EH (cell line): ENCODE results near the gene KLKB1.

ENCODE experiments used
- DNase-seq: peaks from one replicate; pipeline ENCODE4 v3.0.0-alpha.2; 2015; ENCODE audit warnings: low read depth

Gene KLKB1

DNA sequence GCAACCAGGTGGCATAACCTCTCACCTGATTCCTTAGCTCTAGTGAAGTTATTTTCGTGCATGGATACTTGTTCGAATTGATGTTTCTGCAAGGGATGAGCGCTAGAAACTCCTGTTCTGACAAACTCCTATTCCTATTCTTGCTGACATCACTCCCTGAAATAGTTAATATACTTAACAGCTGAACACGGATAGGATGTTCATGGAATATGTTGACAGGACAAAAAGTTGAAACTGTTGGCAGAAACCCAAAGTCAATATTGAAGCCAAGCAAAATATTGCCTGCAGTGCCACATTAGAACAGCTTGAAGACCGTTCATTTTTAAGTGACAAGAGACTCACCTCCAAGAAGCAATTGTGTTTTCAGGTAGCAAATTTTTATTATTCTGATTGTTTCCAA lies at the start of gene KLKB1:
KLKB1 (plus strand) TSS at position 287 of the 400 bp plus-strand sequence. CDS start 689 bp downstream, outside the sequence.
- DNase-seq = no peak

DNA sequence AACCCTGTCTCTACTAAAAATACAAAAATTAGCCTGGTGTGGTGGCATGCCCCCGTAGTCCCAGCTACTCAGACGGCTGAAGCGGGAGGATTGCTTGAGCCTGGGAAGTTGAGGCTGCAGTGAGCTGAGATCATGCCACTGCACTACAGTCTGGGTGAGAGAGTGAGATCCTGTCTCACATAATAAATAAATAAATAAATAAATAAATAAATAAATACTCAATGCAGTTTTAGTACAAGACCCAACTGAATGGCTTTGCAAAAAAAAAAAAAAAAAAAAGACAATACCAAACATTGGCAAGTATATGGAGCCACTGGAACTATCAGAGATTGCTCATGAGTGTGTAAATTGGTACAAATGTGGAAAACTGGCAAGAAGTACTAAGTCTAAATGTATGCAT lies 39.2 kb upstream of the KLKB1 start:
- no peak for DNase-seq

DNA sequence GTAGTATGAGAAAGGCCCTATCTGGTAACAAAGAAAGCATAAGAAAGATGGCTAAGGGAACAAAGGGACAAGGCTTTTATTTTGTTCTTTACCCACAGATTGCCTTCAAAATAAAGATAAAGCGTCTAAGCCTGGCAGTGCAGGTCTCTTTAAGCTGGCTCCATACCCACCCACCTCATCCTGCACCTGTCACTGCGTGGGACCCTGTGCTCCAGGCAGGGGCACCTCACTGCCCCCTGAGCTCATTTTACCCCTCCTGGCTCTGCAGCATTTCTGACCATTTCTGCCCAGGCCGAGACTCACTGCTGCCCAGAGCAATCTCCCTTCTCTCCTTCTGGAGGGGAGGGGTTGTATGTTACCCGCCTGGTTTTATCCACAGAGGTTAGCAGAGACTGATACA lies 37.7 kb upstream of the KLKB1 start:
- no peak for DNase-seq

- DNase-seq = no peak
Measured at GRCh38 chr4:186190581-186191199, 36.6 kb upstream of the KLKB1 start.

DNA sequence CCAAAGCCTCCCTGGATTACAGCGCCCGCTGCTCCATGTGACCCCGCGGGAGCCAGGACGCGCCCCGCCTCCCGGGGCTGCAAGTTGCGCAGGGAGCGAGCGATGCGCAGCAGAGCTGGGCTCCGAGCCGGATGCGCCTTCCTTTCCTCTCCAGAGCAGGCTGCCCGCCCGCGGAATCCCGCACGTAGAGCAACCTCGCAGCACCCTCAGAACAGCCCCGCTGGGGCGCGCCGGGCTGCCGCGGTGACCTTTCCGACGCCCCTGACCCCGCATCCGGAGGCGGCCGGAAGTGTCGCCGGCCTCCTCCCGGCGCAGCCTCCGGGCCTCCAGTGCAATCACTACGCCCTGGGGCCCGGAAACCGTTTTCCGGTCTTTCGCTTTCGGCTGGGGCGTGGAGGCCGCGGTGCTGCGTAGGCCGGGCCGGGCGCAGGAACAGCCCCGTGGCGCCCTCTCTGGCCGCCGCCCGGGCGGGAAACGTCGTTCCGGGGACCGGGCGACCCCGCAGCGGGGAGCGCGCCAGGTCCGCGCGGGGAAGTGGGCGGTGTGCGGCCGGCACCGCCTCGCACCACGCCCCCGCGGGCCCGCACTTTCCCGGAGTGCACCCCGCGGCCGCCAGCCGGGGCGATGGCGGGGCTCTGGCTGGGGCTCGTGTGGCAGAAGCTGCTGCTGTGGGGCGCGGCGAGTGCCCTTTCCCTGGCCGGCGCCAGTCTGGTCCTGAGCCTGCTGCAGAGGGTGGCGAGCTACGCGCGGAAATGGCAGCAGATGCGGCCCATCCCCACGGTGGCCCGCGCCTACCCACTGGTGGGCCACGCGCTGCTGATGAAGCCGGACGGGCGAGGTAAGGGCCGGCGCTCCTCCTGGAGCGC lies 35.9 kb upstream of the KLKB1 start, which contains the start of gene CYP4V2:
CYP4V2 (plus strand) TSS at position 368 of the 866 bp plus-strand sequence; CDS start at position 625, 257 bp downstream.
- peak; percentile 79 for DNase-seq

DNA sequence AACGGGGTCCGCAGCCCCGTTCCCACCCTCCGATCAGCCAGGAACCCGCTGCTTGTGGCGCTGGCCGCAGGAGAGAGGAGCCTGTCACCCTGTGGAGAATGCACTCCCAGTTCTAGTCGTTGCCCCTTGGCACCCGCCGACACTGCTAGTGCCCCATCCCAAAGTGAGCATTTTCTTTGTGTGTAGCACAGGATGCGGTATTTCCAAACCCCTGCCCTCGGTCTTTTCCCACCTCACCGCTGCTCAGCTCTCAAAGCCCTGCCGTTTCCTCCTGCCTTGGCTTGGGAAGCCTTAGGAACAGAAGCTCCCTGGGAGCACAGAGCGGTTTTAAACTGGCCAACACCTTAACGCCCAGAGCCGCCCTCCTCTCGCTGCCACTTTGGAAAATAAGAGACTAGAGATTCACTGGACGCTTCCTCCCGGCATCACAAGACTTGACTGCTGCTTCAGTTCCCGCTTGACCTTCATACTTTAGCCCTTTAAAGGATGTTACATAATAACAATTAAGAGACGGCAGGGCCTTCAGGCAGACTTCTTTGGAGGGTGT lies 35.2 kb upstream of the KLKB1 start:
- DNase-seq = peak; percentile 57

- DNase-seq = no peak
Measured at GRCh38 chr4:186193851-186194250, 33.5 kb upstream of the KLKB1 start.

- DNase-seq = no peak
Measured at GRCh38 chr4:186196063-186196462, 31.2 kb upstream of the KLKB1 start.

DNA sequence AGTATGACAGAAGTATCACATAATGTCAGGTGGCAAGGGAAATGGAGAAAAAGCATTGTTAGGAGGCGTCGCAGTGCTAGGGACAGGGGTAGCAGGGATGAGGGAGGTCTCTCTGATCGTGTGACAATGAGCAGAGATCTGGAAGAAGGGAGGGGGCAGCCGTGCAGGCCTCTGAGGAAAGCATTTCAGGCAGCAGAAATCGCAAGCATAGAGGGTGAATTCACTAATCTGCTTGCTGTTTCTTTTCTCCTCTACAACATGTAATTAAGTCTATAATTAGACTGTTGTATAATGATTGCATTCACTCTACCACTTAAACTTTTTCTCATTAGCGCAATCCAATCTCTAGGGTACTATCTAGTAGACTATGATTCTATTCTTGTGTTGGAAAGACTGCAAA lies 26.8 kb upstream of the KLKB1 start:
- no peak for DNase-seq

- DNase-seq = no peak
Measured at GRCh38 chr4:186201010-186201409, 26.3 kb upstream of the KLKB1 start.

- DNase-seq = peak; percentile 9
Measured at GRCh38 chr4:186201535-186202230, 25.6 kb upstream of the KLKB1 start.

- no peak for DNase-seq
Measured at GRCh38 chr4:186202490-186203140, 24.7 kb upstream of the KLKB1 start.

- DNase-seq = peak; percentile 38
Measured at GRCh38 chr4:186203406-186203805, 23.9 kb upstream of the KLKB1 start.

DNA sequence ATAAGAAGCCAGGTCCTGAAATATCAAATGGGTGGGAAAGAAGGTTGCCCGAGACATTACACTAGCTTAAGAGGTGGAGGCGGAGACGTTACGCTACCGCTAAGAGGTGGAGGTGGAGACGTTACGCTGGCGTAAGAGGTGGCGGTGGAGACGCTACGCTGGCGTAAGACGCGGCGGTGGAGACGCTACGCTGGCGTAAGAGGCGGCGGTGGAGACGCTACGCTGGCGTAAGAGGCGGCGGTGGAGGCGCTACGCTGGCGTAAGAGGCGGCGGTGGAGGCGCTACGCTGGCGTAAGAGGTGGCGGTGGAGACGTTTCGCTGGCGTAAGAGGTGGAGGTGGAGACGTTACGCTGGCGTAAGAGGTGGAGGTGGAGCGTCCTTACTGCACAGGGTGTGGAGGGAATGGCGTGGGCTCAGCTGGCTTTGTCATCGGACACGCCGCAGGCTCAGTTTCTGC lies 23.2 kb upstream of the KLKB1 start:
- DNase-seq = peak; percentile 46

- no peak for DNase-seq
Measured at GRCh38 chr4:186204686-186205085, 22.6 kb upstream of the KLKB1 start.

DNA sequence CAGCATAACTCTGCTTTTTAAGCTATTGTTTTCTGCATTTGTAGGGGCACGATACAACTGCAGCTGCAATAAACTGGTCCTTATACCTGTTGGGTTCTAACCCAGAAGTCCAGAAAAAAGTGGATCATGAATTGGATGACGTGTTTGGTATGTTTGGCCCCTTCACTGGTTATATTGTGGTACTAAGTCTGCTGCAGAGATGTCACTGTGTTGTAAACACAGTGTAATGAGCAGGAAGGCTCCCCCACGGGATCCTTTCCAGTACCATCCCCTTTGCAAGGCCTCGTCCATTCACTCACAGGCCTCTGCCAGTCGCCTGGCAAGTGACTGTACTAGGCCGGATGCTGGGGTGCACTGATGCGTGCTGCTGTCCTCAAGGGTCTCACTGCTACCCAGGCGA lies 22.2 kb upstream of the KLKB1 start:
- DNase-seq = no peak

DNA sequence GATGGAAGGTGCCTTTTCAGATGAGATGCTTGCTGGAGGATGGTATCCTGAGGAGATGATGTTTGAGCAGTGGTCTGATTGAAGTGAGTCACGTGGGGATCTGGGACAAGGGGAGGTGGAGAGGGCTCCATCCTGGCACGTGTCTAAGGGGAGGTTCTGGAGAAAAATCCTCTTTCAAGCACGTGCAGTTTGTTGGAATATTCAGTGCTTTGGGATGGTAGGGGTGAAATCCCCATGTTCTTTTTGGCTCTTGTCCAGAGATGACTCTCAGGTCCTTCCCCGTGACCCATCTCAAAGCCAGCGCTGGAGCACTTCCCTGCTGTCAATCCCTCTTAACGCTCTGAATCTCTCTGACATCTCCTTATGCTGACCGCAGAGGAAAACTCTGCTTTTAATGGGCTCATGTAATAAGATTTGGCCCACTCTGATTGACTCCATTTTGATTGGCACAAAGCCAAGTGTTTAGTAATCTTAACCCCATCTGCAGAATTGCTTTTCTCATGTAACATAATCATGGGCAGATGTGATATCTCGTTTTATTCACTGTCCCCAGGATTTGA lies 10.8 kb upstream of the KLKB1 start:
- DNase-seq = peak; percentile 4

- no peak for DNase-seq
Measured at GRCh38 chr4:186217733-186218293, 9.5 kb upstream of the KLKB1 start.

DNA sequence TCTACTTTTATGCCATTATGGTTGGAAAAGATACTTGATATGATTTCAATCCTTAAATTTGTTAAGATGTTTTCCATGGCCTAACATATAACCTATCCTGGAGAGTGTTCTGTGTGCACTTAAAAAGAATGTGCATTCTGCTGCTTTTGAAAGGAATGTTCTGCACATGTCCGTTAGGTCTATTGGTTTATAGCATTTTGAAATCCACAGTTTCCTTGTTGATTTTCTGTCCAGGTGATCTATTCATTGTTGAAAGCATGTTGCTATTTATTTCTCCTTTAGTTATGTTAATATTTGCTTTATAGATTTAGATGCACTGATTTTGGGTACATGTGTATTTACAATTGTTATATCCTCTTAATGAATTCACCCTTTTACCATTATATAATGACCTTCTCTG lies 5.7 kb upstream of the KLKB1 start:
- no peak for DNase-seq

GRCh38 chr4:186225848-186226247 lies 1.5 kb upstream of the KLKB1 start:
- DNase-seq = no peak

GRCh38 chr4:186226521-186227189 lies 652 bp upstream of the KLKB1 start:
- no peak for DNase-seq
